Colonic mucosa (tissue), 4 donors: ENCODE measurements around the gene YARS1. TPM values are rescaled to one million over a fixed set of nuclear protein-coding genes. Genes with fewer than 3 reads are reported as not detected.

Experiments
- DNase-seq: peaks from one replicate; pipeline ENCODE4 v3.0.0-alpha.2; 2020
- H3K27ac ChIP-seq: fragments of 200-600 bp; one replicate; pipeline ENCODE4 v1.8.0; 2021
- H3K27me3 ChIP-seq: fragments of 200-600 bp; one replicate; pipeline ENCODE4 v1.8.0; 2021
- H3K36me3 ChIP-seq: fragments of 200-600 bp; one replicate; pipeline ENCODE4 v1.8.0; 2021
- H3K4me1 ChIP-seq: fragments of 200-600 bp; one replicate; pipeline ENCODE4 v1.8.0; 2021; ENCODE audit warnings: mild to moderate bottlenecking
- H3K4me3 ChIP-seq: fragments of 200-600 bp; one replicate; pipeline ENCODE4 v1.8.0; 2021
- H3K9ac ChIP-seq, 2 donors: one replicate each; pipeline ENCODE4 v1.7.0; 2013; ENCODE audit warnings: control low read depth in 2 of 2, low read depth in 2 of 2, low read length in 2 of 2
- H3K9me3 ChIP-seq: fragments of 200-600 bp; one replicate; pipeline ENCODE4 v1.8.0; 2021
- CTCF ChIP-seq: fragments of 200-600 bp; IDR thresholded peaks from one replicate; pipeline ENCODE4 v1.8.0; 2022; ENCODE audit warnings: antibody characterized with exemption, mild to moderate bottlenecking
- intact Hi-C: fragments of 100-400 bp; cut with DNase I; formaldehyde crosslinking; loops from one replicate; pipeline ENCODE4 v1.14.1; 2022
- total RNA-seq, 2 donors: library from RNA; stranded (reverse); fragmentation: NEBNext Ultra II Directional in 1 of 2; extraction: Animal tissue kit (Norgen Biotek cat#: 25700) in 1 of 2; gene quantifications; one replicate each; pipeline ENCODE4 v1.2.1, GENCODE V29; 2021
- donor health status: healthy.
- donor health status: DM: no; HTN: no; CAD: no.
- donor health status: DM: no; HTN: no; CAD: no.

YARS1 gene
- total RNA-seq, 2 donors from 2014 or later = 60.2 to 116 TPM

GRCh38 chr1:32753532-32754316 is 63.4 kb downstream of the YARS1 start:
- H3K27ac ChIP-seq = no peak overlapping the region
- peak overlapping the region; percentile 60 to 87 for H3K9ac ChIP-seq
- intact Hi-C loops = no loop called here
- DNase-seq = peak; percentile 77
- H3K4me3 ChIP-seq = peak overlapping the region; percentile 44
- TF ChIP-seq CTCF = no peak
- peaks cover 19% of the 10 kb centered on the region for H3K4me1 ChIP-seq
- H3K36me3 ChIP-seq = no peaks in the 10 kb centered on the region
- H3K9me3 ChIP-seq = no peaks in the 10 kb centered on the region
- H3K27me3 ChIP-seq = no peaks in the 10 kb centered on the region

- Histone ChIP-seq H3K36me3 (no peaks in the 10 kb centered on the region), H3K4me1 (peaks cover 5% of the 10 kb centered on the region), H3K27ac (no peak overlapping the region), H3K9ac (no peak overlapping the region), H3K4me3 (no peak overlapping the region), H3K27me3 (no peaks in the 10 kb centered on the region), H3K9me3 (no peaks in the 10 kb centered on the region)
- DNase-seq = no peak
- intact Hi-C loops = no loop called here
- TF ChIP-seq CTCF = no peak
Observed at GRCh38 chr1:32749771-32750170, 67.4 kb downstream of the YARS1 start.

- no peak overlapping the region for H3K4me3 ChIP-seq
- no peak overlapping the region for H3K9ac ChIP-seq
- no peaks in the 10 kb centered on the region for H3K27me3 ChIP-seq
- H3K9me3 ChIP-seq = no peaks in the 10 kb centered on the region
- H3K27ac ChIP-seq = no peak overlapping the region
- no peaks in the 10 kb centered on the region for H3K36me3 ChIP-seq
- no peak for TF ChIP-seq CTCF
- intact Hi-C loops = no loop called here
- H3K4me1 ChIP-seq = peaks cover 5% of the 10 kb centered on the region
- DNase-seq = no peak
Observed at GRCh38 chr1:32749332-32749731, 67.8 kb downstream of the YARS1 start.

- H3K27me3 ChIP-seq = no peaks in the 10 kb centered on the region
- intact Hi-C loops = no loop called here
- H3K36me3 ChIP-seq = no peaks in the 10 kb centered on the region
- no peak overlapping the region for H3K9ac ChIP-seq
- H3K9me3 ChIP-seq = no peaks in the 10 kb centered on the region
- no peak overlapping the region for H3K4me3 ChIP-seq
- H3K27ac ChIP-seq = no peak overlapping the region
- no peak for TF ChIP-seq CTCF
- DNase-seq = no peak
- H3K4me1 ChIP-seq = peaks cover 5% of the 10 kb centered on the region
Observed at GRCh38 chr1:32748926-32749325, 68.2 kb downstream of the YARS1 start.

- DNase-seq = no peak
- Histone ChIP-seq H3K4me1 (peaks cover 3% of the 10 kb centered on the region), H3K4me3 (no peak overlapping the region), H3K36me3 (no peaks in the 10 kb centered on the region), H3K27ac (no peak overlapping the region), H3K9ac (no peak overlapping the region), H3K9me3 (no peaks in the 10 kb centered on the region), H3K27me3 (no peaks in the 10 kb centered on the region)
- intact Hi-C loops = no loop called here
- TF ChIP-seq CTCF = no peak
Observed at GRCh38 chr1:32748348-32748747, 68.8 kb downstream of the YARS1 start.
